Mucosa of descending colon (tissue), 3 donors: Measurements from ENCODE around the gene ENOX1. TPM values are rescaled to one million over a fixed set of nuclear protein-coding genes. Genes with fewer than 3 reads are reported as not detected.

Source experiments
- ATAC-seq: fragments of 200-7000 bp; cut with Tn5 transposase; one replicate; pipeline ENCODE4 v1.9.1; 2020; ENCODE audit warnings: mild to moderate bottlenecking, moderate library complexity
- DNase-seq, 3 donors: peaks; one replicate each; pipeline ENCODE4 v3.0.0-alpha.2; 2020
- H3K36me3 ChIP-seq: fragments of 200-600 bp; one replicate; pipeline ENCODE4 v1.8.0; 2021; ENCODE audit warnings: low read depth, mild to moderate bottlenecking
- H3K4me1 ChIP-seq: fragments of 200-600 bp; one replicate; pipeline ENCODE4 v1.8.0; 2021; ENCODE audit warnings: low read depth, mild to moderate bottlenecking
- H3K4me3 ChIP-seq: fragments of 200-600 bp; one replicate; pipeline ENCODE4 v1.8.0; 2021; ENCODE audit warnings: mild to moderate bottlenecking
- H3K9me3 ChIP-seq: fragments of 200-600 bp; one replicate; pipeline ENCODE4 v1.8.0; 2021; ENCODE audit warnings: mild to moderate bottlenecking
- CTCF ChIP-seq: fragments of 200-600 bp; IDR thresholded peaks from one replicate; pipeline ENCODE4 v1.8.0; 2022; ENCODE audit warnings: antibody characterized with exemption, mild to moderate bottlenecking
- intact Hi-C, 2 donors: fragments of 100-400 bp; cut with DNase I in 1 of 2; cut with micrococcal nuclease in 1 of 2; formaldehyde crosslinking; loops; one replicate each; pipeline versions ENCODE4 v1.11.0 to v1.11.1; 2022; cut with DNase I, micrococcal nuclease
- total RNA-seq, 3 donors: library from RNA; stranded (reverse); fragmentation: NEBNext Ultra II Directional in 2 of 3; extraction: Animal tissue kit (Norgen Biotek cat#: 25700) in 2 of 3; gene quantifications; one replicate each; pipeline versions ENCODE4 v1.2.1 to v1.2.4, GENCODE V29; 2021 to 2023
- donor health status: DM: no; HTN: no; CAD: no; lungs with moderate emphysema.
- donor health status: DM: no; HTN: no; CAD: no.
- donor health status: DM: no; HTN: yes; CAD: no.

Gene ENOX1
- total RNA-seq, 3 donors from 2014 or later, result 0.35 to 9.8 (median 1.2) TPM

DNA sequence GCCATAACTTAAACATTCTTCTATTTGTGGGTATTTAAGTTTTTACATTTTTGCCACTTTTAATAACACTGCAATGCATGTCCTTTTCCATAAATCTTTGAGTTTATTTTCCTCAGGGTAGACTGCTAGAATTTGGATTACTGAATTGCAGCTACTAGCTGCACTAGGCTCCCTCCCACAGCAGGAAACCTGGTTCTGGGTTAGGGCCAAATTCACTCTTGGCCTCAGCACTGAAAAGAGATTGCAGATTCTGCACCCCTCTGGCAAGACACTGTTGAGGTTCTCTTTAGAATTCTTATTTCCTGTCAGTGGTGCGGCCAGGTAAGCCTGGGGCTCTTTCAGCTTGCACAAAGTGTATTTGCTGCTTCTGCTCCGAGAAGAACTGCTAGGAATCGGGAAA lies 155.7 kb downstream of the ENOX1 start:
- no peak for TF ChIP-seq CTCF
- ATAC-seq, result no peak
- intact Hi-C loops, result no loop called here
- no peaks in the 10 kb centered on the region for H3K9me3 ChIP-seq
- no peak overlapping the region for H3K4me3 ChIP-seq
- DNase-seq, result no peak
- H3K4me1 ChIP-seq, result no peaks in the 10 kb centered on the region
- H3K36me3 ChIP-seq, result no peaks in the 10 kb centered on the region

- Histone ChIP-seq H3K4me3 (no peak overlapping the region), H3K4me1 (no peaks in the 10 kb centered on the region), H3K9me3 (no peaks in the 10 kb centered on the region), H3K36me3 (no peaks in the 10 kb centered on the region)
- DNase-seq, result no peak
- TF ChIP-seq CTCF, result no peak
- ATAC-seq, result no peak
- intact Hi-C loops, result no loop called here
These were observed 156.9 kb downstream of the ENOX1 start for GRCh38 chr13:43629691-43630480.

DNA sequence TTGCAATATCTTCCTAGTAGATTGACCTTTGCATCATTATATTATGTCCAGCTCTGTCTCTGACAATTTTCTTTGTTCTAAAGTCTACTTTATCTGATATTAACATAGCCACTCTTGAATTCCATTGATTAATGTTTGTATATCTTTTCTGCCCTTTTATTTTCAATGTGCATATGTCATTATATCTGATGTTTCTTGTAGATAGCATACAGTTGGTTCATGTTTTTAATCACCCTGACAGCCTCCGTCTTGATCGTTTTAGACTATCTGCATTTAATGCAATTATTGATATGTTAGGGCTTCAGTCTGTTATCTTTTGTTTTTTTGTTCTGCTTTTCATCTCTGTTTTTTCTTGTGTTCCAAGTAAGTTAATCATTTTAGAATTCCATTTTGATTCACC lies 159.8 kb downstream of the ENOX1 start:
- Histone ChIP-seq H3K4me3 (no peak overlapping the region), H3K9me3 (no peaks in the 10 kb centered on the region), H3K4me1 (no peaks in the 10 kb centered on the region), H3K36me3 (no peaks in the 10 kb centered on the region)
- intact Hi-C loops, result no loop called here
- no peak for DNase-seq
- ATAC-seq, result no peak
- no peak for TF ChIP-seq CTCF

- intact Hi-C loops, result no loop called here
- no peak overlapping the region for H3K4me3 ChIP-seq
- H3K9me3 ChIP-seq, result no peaks in the 10 kb centered on the region
- no peak for ATAC-seq
- H3K4me1 ChIP-seq, result no peaks in the 10 kb centered on the region
- H3K36me3 ChIP-seq, result no peaks in the 10 kb centered on the region
- no peak for DNase-seq
- TF ChIP-seq CTCF, result no peak
These were observed 172.7 kb downstream of the ENOX1 start for GRCh38 chr13:43614063-43614462.

DNA sequence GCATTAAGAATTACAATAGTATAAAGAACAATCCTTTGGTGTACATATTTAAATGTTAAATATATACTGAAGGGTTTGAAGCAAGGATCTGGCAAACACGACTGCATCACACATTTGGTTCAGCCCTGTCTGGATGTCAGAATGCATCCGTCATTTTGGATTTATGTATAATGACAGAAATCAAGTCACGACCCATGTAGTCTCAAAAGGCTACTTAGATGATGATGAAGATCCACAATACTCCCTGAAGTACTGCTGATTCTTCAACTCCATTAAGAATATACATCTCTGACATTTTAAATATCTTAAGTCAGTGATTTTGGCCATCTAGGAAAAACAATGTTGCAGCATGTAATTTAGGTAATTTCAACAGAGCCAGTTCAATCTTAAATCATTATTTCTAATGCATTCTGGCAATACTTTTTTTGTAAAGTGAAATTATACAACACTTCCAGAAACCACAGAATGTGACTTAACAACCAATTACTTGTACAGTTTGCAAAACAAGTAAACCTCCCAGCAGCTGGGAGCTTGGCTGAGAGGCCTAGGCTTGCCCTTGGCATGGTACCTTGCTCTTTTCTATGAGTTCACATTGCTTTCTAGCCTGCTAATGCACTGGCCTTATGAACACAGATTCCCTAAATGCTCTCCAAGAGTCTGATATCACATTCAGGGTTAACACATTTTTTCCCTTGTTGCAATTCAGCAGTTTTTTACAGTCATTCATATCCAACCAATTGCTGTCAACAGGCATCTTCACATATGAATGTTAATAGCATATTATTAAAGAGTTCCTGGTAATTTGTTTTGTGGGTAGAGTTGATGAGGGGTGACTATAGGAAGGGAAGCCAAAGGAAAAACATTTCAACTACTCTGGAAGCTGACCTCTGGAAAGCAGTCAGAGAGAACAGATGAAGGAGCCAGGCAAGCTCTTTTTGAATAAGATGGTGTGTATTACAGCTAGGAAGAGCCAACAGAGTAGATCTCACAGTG lies 175.2 kb downstream of the ENOX1 start:
- no peaks in the 10 kb centered on the region for H3K36me3 ChIP-seq
- no peak overlapping the region for H3K4me3 ChIP-seq
- TF ChIP-seq CTCF, result no peak
- no peaks in the 10 kb centered on the region for H3K4me1 ChIP-seq
- DNase-seq, result no peak
- H3K9me3 ChIP-seq, result no peaks in the 10 kb centered on the region
- ATAC-seq, result no peak
- intact Hi-C loops, result no loop called here
